ENCODE results near the gene PACSIN1.

- TF ChIP-seq CTCF (conservative IDR thresholded peaks at IDR 0.05; ENCODE audit: low read length) (no peak), EZH2phosphoT487 (IDR thresholded peaks at IDR 0.05; ENCODE audit: borderline replicate concordance, low read depth, low read length) (no peak)
These were observed 2.0 kb upstream of the PACSIN1 start for GRCh38 chr6:34463849-34464248.

Data from OCI-LY7 (cell line).